ENCODE data around the gene IL17RE.
"Not testable (repeated sequence)": the region's sequence is repeated elsewhere in the genome, so short reads cannot be mapped to it uniquely, and the experiment has no call there.

IL17RE gene

DNA sequence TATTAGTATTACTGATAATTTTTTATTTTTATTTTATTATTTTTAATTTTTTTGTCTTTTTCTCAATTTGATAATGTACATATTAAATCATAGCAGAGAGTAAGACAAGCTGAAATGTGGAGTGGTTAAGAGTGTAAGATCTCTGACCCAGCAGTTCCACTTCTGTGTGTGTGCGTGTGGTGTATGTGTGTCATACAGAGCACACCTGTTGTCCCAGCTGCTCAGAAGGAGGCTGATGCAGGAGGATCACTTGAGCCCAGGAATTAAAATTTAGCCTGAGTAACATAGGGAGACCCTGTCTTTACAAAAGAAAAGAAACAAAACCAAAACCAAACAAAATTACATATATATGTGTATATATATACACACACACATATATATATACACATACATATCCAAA, 21.2 kb upstream of the IL17RE start:
- no peak for DNase-seq

DNA sequence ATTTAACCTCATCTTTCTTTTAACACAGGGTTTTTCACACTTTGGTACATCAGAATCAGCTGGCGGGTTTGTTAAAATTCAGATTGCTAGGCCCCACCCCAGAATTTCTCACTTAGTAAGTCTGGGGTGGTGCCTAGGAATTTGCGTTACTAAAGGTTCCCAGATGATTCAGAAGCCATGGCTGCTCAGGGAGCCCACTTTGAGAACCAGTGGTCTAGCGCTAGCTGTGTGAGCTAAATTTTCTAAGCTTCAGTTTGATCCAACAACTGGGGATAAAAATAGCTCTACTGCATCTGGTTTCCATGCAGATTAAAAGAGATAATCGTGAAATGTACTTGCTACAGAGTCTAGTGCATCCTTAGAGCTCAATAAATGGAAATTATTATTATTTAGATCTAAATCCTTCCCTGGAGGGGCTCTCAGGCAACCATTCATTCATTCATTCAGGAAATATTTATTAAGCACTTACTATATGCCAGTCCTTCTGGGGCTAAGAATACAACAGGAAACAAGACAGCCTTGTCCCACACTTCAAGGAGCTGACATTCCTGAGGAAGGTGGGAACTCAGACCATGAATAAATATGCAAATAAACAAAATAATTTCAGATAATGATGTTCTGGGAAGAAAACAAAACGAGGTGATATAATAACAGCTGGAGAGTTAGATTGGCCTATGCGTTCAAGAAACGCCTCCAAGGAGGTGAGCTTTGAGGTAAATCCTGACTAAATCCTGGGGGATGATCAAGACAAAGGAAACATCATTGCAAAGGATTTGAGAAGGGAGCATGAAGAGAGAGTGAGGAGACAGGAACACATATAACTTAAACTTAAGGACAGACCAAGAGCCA, 18.7 kb upstream of the IL17RE start:
- peak; percentile 35 for DNase-seq

DNA sequence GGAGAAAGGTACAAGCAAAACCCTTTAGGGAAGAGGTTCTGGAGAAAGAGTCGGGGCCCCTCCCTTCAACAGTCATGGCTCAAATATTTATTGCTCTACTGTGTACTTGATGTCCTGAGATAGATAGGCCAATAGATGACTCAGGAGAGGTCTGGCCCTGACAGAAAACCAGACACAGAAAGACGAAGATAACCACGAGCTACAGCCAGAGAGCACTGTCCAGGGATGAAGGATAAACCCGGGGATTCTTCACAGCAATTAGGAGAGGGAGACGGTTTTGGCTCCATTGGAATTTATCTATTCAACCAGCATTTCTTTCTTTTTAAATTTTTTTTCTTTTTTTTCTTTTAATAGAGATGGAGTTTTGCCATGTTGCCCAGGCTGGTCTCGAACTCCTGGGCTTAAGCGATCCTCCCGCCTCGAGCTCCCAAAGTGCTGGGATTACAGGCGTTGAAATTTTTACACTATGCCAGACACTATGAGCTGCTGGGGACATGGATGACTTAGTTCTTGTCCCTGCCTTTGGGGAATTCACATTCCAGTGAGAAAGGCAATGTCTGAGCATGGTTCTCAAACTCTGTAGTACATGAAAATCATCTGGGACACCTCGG, 18.0 kb upstream of the IL17RE start:
- peak; percentile 92 for DNase-seq

DNA sequence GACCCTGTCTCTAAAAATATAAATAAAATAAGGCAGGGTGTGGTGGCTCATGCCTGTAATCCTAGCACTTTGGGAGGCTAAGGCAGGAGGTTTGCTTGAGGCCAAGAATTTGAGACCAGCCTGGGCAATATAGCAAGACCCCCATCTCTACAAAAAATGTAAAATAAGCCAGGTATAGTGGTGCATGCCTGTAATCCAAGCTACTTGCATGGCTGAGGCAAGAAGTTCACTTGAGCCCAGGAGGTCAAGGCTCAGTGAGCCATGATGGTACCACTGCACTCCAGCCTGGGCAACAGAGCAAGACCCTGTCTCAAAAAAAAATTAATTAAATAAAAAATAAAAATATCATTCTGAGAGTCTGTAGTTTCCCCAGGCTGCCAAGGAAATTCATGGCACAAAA, 16.3 kb upstream of the IL17RE start:
- no peak for DNase-seq

DNA sequence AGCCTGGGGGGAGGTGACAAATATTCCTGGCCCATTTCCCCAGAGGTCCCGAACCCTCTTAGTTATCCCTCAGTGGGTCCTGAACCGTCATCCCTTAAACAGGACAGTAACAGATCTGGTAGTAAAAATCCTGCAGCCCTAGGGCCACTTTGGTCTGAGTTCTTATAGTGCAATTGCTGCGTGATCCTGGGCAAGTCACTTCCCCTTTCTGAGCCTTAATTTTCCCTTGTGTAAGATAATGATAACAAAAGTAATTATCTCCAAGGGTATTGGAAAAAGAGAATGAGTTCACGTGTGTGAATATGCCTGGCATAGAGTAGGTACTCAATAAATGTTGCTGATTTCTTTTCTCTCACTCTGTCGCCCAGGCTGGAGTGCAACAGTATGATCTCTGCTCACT, 15.2 kb upstream of the IL17RE start:
- no peak for DNase-seq

DNA sequence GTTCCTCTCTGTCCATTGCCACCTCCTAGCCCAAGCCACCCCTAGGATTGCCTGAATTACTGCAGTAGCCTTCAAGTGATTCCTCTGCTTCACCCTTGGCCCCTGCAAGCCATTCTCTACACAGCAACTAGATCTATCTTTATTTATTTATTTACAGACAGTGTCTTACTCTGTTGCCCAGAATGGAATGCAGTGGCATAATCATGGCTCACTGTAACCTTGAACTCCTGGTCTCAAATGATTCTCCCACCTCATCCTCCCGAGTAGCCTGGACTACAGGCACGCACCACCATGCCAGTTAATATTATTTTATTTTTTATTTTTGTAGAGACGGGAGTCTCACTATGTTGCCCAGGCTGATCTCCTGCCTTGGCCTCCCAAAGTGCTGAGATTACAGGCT, 14.1 kb upstream of the IL17RE start:
- DNase-seq, result no peak

DNA sequence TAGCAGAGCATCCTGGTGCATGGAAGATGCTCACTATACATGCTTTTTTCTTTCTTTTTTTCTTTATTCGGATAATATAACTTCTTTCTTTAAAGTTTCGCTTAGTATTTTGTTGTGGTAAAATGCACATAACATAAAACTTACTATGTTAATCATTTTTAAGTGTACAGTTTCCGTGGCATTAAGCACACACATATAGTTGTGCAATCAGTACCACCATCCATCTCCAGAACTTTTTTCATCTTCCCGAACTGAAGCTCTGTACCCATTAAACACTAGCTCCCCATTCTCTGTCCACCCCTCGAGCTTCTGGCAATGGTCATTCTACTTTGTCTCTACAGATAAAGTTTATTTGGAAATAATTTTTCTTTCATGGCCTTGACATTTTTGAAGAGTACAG, 13.2 kb upstream of the IL17RE start:
- no peak for DNase-seq

DNA sequence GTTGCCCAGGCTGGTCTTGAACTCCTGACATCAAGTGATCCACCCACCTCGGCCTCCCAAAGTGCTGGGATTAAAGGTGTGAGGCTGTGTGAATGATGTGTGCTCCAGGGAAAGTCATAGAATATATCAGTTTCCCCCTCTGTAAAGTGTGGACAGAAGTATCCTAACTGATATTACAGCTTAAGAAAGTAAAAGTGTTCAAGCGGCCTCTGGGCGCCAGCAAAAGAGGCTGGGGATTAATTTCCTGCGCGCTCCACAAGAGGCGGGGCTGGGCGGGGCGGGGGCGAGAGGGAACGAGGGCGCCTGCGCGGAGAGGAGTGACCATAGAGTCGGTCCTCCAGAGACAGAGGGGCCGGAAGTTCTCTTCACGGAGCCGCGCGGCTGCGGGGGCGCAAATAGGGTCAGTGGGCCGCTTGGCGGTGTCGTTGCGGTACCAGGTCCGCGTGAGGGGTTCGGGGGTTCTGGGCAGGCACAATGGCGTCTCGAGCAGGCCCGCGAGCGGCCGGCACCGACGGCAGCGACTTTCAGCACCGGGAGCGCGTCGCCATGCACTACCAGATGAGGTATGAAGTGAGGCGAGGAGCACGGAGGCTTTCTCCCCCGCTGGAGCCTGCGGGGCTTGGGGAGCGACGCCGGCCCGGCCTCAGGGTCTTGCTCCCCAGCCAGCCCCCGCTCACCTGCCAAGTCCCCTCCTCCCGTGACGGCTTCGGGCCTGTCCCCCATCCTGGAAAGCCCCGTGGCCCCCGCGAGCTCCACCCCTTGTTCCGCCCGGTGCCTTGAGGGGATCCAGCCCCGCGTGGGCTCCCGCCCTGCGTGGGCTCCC, 12.2 kb upstream of the IL17RE start, which contains the start of gene JAGN1:
JAGN1 (plus strand) TSS at position 362 of the 823 bp plus-strand sequence; CDS start at position 475, 113 bp downstream.
- DNase-seq, result peak; percentile 87

DNA sequence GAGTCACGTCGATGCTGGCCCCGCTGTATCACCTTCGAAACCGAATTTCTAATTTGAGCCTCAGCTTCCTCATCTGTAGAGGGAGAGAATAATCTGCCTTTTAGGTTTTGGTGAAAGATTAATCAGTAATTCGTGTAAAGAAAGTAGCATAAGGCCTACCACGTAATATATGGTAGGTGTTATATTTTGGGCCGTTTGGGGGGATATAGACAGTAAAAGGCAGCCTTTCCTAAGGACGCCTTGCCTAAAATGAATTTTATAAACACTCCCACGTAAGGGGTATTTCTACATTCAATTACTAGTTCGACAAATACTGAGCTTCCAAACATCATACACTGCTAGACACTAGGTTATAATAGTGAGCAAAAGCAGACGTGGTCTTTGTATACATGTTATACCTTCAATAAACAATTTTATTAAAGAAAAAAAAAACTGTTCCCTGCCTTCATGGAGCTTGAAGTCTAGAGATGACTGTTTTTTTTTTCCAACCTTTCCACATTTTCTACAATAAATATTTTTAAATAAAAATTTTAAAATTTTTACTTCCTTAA, 11.5 kb upstream of the IL17RE start:
- no peak for DNase-seq

DNA sequence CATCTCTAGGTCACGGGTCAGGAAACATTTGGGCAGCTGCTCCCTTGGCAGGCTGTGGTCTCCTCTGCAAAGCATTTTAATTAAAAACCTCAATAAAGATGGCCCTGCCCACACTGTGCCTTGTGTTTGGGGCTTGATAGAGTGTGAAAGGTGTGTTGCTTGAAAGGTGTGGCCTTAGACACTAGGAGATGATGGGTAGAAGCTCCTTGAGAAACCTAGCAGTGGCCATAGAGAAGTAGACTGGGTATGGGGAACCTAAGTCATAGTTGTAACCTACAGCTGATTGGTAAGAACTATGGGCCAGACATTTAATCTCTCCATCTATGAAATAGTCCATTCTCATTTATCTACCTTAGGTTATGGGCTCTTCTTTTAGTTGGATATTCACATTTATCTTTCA, 8.9 kb upstream of the IL17RE start:
- no peak for DNase-seq

DNA sequence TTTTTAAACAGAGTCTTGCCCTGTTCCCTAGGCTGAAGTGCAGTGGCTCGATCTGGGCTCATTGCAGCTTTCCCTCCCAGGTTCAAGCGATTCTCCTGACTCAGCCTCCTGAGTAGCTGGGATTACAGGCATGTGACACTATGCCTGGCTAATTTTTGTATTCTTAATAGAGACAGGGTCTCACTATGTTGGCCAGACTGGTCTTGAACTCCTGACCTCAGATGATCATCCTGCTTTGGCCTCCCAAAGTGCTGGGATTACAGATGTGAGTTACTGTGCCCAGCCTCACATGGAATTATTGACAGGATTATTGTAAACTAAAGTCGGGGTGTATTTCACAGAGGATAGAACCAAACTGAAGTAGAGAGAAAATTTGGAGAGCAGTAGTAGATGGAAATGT, 6.9 kb upstream of the IL17RE start:
- not testable (repeated sequence) for DNase-seq

DNA sequence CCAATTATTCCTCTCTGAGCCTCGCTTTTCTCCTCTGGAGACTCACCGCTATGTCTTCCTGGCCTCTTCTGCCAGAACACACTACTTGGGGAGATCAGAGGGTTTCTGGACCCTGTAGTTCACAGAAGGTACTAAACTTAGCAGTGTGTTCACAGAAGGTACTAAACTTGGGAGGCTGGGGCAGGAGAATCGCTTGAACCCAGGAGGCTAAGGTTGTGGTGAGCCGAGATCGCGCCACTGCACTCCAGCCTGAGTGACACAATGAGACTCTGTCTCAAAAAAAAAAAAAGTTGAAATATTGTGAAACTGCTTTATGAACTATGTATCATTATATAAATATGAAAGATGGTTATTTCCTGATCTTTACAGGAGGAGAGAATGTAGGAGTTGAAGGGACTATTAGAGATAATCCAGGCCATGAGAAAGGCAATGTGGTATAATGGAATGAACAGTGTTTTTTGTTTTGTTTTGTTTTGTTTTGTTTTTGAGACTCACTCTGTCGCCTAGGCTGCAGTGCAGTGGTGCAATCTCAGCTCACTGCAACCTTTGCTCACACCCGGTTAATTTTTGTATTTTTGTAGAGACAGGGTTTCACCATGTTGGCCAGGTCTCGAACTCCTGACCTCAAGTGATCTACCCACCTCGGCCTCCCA, 5.8 kb upstream of the IL17RE start:
- not testable (repeated sequence) for DNase-seq

DNA sequence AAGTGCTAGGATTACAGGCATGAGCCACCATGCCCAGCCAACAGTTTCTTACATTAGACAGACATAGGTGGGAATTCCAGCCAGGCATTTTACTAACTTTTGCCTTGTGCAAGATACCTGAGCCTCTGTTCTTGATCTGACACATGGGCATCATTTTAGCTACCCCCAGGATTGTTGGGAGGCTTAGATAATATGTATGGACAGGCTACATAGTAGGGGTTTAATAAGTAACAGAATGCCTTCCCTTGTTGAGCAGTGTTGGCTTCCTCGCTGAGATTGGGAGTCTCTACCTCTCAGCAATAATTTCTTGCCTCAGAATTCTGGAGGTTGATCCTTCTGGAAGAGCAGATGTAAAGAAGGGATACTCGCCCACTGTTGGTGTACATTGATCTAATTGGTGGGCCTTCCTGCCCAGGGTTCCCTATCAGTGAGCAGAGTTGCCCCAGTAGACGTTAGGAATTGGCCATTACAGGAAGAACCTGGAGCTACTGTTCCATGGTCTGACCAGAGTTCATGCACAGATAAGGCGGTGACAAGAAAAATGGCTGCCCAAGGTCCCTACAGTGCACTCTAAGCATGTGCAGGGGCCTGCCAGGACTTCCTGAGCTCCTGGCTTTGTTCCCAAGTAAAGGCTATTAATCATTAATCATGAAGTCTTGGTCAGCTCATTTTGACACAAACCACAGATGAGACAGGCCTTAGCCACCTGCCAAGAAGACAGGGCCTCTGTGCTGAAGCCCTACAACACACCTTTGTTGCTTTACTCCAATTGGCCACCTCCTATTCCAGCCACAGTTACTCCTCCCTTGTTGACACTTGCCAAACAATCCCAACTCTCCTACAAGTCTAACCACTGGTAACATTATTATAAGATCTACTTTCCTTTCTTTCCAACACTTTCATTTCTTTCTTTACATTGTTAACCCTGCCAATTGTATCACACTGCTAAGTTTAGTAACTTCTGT, 5.0 kb upstream of the IL17RE start:
- peak; percentile 31 for DNase-seq

DNA sequence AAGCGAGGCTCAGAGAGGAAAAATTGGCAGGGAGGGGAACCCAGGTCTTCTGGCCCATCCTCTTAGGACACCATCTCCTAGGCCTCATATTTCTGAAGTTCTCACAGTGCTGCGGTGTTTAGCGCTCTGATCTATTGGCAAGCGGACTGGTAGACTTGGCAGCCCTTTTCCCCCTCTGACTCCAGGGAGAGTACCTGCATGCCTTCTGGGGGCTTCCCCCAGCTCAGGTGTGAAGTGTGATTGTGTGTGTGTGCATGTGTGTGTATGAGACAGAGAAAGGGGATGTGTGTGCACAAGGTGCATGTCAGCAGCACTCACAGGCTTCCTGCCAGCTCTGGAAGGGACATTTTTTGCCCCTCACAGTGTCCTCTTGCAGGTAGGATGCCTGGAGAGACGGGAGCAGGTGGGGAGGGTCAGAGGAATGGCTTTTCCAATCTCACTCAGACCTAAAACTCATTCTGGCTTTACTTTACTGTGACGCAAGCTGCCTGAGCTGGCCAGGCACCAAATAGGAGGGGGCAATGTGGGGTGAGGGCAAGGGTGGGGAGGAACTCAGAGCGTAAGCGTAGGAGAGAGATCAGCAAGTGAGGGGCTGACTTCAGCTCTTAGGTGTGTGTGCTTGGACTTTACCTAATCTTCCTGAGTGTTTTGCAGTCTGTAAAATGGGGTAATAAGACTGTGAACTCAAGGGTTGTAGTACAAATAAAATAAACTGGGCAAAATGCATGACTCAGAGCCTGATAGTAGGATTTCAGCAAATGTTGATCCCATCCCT, 4.0 kb upstream of the IL17RE start:
- DNase-seq, result no peak

DNA sequence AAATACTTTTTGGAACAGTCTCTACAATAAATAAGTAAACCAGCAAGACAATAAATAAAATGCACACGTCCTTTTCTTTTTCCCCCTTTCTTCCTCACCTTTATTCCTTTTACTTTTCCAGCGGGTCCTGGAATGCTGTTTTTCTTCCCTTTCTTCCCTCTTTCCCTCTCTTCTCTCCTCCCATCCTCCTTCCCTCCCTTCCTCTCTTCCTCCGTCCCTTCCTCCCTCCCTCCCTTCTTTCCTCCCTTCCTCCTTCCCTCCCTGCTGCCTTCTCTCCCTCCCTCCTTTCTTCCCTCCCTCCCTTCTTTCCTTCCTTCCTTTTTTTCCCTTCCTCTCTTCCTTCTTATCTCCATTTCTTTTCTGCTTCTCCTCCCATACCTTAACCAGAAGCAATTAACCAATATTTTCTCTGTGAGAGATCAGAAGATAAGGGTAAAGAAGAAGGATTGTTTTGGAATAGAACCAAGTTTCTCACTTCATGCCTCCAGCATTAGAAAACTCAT, 3.3 kb upstream of the IL17RE start:
- DNase-seq, result no peak

DNA sequence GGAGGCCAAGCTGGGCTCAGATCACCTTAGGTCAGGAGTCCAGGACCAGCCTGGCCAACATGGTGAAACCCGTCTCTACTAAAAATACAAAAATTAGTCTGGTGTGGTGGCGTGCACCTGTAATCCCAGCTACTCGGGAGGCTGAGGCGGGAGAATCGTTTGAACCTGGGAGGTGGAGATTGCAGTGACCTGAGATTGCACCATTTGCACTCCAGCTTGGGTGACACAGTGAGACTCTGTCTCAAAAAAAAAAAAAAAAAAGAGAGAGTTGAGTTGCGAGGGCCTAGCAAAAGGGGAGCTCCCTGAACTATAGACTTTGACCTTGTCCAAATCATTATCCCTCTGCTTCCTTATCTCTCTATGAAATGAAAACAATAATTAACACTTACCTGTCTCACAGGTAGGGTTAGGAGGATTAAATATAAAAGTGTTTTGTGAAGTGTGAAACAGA, 1.7 kb upstream of the IL17RE start:
- DNase-seq, result not testable (repeated sequence)

DNA sequence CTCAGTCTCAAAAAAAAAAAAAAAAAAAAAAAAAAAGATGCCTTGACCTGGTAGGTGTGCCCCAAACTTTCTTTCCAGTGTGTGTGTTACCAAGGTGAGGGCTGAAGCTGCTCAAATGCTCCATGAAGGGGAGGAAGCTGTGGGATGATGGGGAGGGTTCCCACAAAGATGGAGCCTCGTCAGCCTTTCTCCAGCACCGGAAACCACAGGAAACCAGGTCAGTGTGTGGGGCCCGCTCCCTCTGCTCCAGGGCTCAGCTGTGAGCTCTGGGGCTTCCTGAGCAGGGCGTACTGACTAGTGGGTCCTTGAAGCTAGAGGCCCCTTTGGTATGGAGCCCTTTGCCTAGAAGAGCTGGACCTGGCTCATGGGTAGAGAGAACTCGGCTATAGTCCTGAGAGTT, 681 bp upstream of the IL17RE start:
- DNase-seq, result no peak

DNA sequence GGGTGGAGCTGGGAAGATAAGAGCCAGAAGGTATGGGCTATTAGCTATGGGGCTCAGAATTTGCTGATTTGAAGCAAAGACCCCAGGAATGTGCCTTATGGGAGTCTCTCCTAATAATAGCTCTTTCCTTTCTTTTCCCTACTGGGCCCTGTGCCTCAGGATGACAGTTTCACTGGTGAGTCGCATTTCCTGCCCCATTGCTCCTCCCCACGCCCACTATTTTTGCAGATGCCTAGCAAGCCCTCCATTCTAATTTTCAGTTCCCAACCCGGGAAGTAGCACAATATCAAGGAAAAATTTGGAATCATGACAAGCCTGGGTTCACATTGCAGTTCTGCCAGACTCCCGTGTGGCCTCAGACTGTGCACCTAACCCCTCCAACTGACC, 583 bp downstream of the IL17RE start:
- DNase-seq, result peak; percentile 59

DNA sequence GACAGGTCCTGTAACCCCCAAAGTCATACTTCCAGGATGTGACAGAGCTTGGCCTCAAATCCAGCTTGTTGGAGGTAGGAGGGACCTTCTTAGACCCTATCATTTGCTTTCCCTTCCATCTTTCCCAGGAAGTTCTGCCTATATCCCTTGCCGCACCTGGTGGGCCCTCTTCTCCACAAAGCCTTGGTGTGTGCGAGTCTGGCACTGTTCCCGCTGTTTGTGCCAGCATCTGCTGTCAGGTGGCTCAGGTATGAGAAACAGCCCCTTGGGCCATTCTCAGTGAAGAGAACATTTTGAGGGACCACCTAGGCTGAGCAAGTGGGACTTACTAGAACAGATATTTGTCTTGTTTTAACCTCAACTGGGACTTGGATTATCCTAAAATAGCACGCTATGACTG, 1.3 kb downstream of the IL17RE start:
- no peak for DNase-seq

DNA sequence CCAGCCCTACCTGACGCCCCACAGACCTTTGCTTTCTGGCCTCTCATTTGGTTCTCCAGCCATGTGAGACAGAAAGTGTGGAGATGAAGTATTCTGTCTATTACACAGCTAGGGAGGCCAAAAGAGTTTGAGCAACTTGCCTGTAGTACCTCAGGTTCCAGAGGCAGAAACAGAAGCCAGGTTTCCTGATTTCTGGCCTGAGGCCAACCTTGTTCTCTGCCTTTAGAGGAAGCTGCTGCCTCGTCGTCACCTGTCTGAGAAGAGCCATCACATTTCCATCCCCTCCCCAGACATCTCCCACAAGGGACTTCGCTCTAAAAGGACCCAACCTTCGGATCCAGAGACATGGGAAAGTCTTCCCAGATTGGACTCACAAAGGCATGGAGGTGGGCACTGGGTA, 3.8 kb downstream of the IL17RE start:
- DNase-seq, result no peak

Data from EL (cell line).